Endothelial cell of umbilical vein (primary cell): ENCODE data around the gene TMEM131. TPM values are rescaled to one million over a fixed set of nuclear protein-coding genes. Genes with fewer than 3 reads are reported as not detected.

Experiments
- BruUV-seq: library from RNA; stranded (reverse); fragments of 400-500 nt; replicated peaks from 2 replicates; lab custom pipeline; 2021; lab: Mats Ljungman, UMichigan
- CTCF ChIA-PET: fragments of 300-600, 350-600 bp; sonication (Branson Sonifier 250); formaldehyde crosslinking; loops from one replicate; lab custom pipeline; 2021; ENCODE audit warnings: antibody characterized with exemption, inconsistent platforms; lab: Charles Lee
- POLR2A ChIA-PET: fragments of 300-600, 350-600 bp; sonication (Branson Sonifier 250); formaldehyde crosslinking; loops from one replicate; lab custom pipeline; 2021; ENCODE audit warnings: antibody characterized with exemption, inconsistent platforms; lab: Charles Lee
- DNase-seq: peaks from one replicate; pipeline ENCODE4 v3.0.0-alpha.2; 2011; ENCODE audit warnings: low read depth, low spot score
- FAIRE-seq: peaks from 2 replicates; lab custom pipeline; 2011; peaks lifted over from hg19 to GRCh38; lab: Jason Lieb, UNC
- H2AFZ ChIP-seq: 2 replicates; pipeline ENCODE4 v1.6.0; 2012; ENCODE audit warnings: low read depth, low read length, control low read depth, inconsistent platforms
- H3K27ac ChIP-seq: 2 replicates; pipeline ENCODE4 v1.5.1; 2011; ENCODE audit warnings: low read depth, mild to moderate bottlenecking, control low read depth, low read length, moderate library complexity; ENCODE audit not compliant: insufficient read depth
- H3K27me3 ChIP-seq, 2 experiments: 2 replicates each; pipeline versions ENCODE4 v1.6.0 to v1.6.1; 2011; ENCODE audit warnings: low read length in 2 of 2, mixed read lengths in 1 of 2; ENCODE audit not compliant: control insufficient read depth in 2 of 2, insufficient read depth in 2 of 2
- H3K36me3 ChIP-seq, 2 experiments: 2 replicates in 1 of 2; 3 replicates in 1 of 2; pipeline ENCODE4 v1.5.1; 2011; ENCODE audit warnings: low read length in 2 of 2, mild to moderate bottlenecking in 1 of 2, moderate library complexity in 1 of 2; ENCODE audit not compliant: control insufficient read depth in 2 of 2, insufficient read depth in 2 of 2; ENCODE audit errors: extremely low read depth in 1 of 2
- H3K4me1 ChIP-seq: 3 replicates; pipeline ENCODE4 v1.5.1; 2011; ENCODE audit warnings: mild to moderate bottlenecking, low read length; ENCODE audit not compliant: control insufficient read depth, insufficient read depth; ENCODE audit errors: extremely low read depth
- H3K4me2 ChIP-seq: 2 replicates; pipeline ENCODE4 v1.6.1; 2011; ENCODE audit warnings: low read length, control low read depth, mixed read lengths; ENCODE audit not compliant: insufficient read depth
- H3K4me3 ChIP-seq, 3 experiments: fragments of 200-600 bp in 1 of 3; sonication (generic), shearing (Covaris generic) in 1 of 3; replicated peaks in 1 of 3; 2 replicates each; pipeline ENCODE4 v1.5.1; 2011 to 2016; ENCODE audit warnings: control low read depth in 3 of 3, low read length in 3 of 3, mild to moderate bottlenecking in 2 of 3, inconsistent platforms in 1 of 3, low read depth in 1 of 3, moderate library complexity in 1 of 3; ENCODE audit not compliant: insufficient read depth in 1 of 3
- H3K79me2 ChIP-seq: 2 replicates; pipeline ENCODE4 v1.6.0; 2012; ENCODE audit warnings: low read length, inconsistent platforms; ENCODE audit not compliant: control insufficient read depth, insufficient read depth
- H3K9ac ChIP-seq: replicated peaks from 2 replicates; pipeline ENCODE3; 2011; ENCODE audit warnings: low read length, control low read depth; ENCODE audit not compliant: insufficient read depth; ENCODE audit errors: extremely low read depth
- H3K9me1 ChIP-seq: replicated peaks from 3 replicates; pipeline ENCODE4 v1.6.0; 2011; ENCODE audit warnings: mild to moderate bottlenecking, low read length; ENCODE audit not compliant: control insufficient read depth, insufficient read depth; ENCODE audit errors: extremely low read depth
- H3K9me3 ChIP-seq: replicated peaks from 2 replicates; pipeline ENCODE4 v1.5.1; 2012; ENCODE audit warnings: low read length, inconsistent platforms; ENCODE audit not compliant: control insufficient read depth, insufficient read depth
- H4K20me1 ChIP-seq: replicated peaks from 2 replicates; pipeline ENCODE3; 2011; ENCODE audit warnings: mild to moderate bottlenecking, low read length; ENCODE audit not compliant: control insufficient read depth, insufficient read depth; ENCODE audit errors: extremely low read depth
- CTCF ChIP-seq, 2 donors: IDR thresholded peaks; 1 replicate in 1 of 2; 2 replicates in 1 of 2; pipeline ENCODE4 v1.5.1; 2011; ENCODE audit warnings: low read length in 2 of 2, mild to moderate bottlenecking in 2 of 2, moderate library complexity in 2 of 2, control low read depth in 1 of 2, inconsistent platforms in 1 of 2, low read depth in 1 of 2; ENCODE audit not compliant: insufficient read depth in 1 of 2; ENCODE audit errors: extremely low read depth in 1 of 2
- EZH2 ChIP-seq: IDR thresholded peaks from 2 replicates; pipeline ENCODE4 v1.6.1; 2012; ENCODE audit warnings: borderline replicate concordance, low read depth, mild to moderate bottlenecking, moderate library complexity, low read length, inconsistent platforms; ENCODE audit not compliant: severe bottlenecking
- FOS ChIP-seq: IDR thresholded peaks from 2 replicates; pipeline ENCODE4 v1.6.1; 2011; ENCODE audit warnings: mild to moderate bottlenecking, low read length, moderate library complexity, borderline replicate concordance; ENCODE audit not compliant: insufficient read depth
- GATA2 ChIP-seq: IDR thresholded peaks from 2 replicates; pipeline ENCODE4 v1.7.0; 2011; ENCODE audit warnings: low read depth, mild to moderate bottlenecking, moderate library complexity, mixed read lengths, low read length; ENCODE audit not compliant: insufficient read length, insufficient read depth
- JUN ChIP-seq: IDR thresholded peaks from 2 replicates; pipeline ENCODE4 v1.6.1; 2011; ENCODE audit warnings: borderline replicate concordance, low read depth; ENCODE audit not compliant: insufficient read length, insufficient read depth
- MAX ChIP-seq: IDR thresholded peaks from 2 replicates; pipeline ENCODE4 v1.6.1; 2011; ENCODE audit not compliant: insufficient read depth, insufficient read length
- MYC ChIP-seq: IDR thresholded peaks from one replicate; pipeline ENCODE4 v1.6.1; 2011; ENCODE audit warnings: mild to moderate bottlenecking, low read depth, low read length
- POLR2A ChIP-seq: IDR thresholded peaks from 2 replicates; pipeline ENCODE4 v1.6.1; 2012; ENCODE audit warnings: low read depth, mild to moderate bottlenecking, control low read depth, low read length
- POLR2AphosphoS5 ChIP-seq: IDR thresholded peaks from 2 replicates; pipeline ENCODE4 v1.6.1; 2012; ENCODE audit warnings: low read depth, mild to moderate bottlenecking, control low read depth, low read length, moderate library complexity; ENCODE audit not compliant: insufficient read depth
- dilution Hi-C: fragments of 300-500 bp; cut with MboI; formaldehyde crosslinking; loops from one replicate; pipeline ENCODE4 v1.15.0; 2019; ENCODE audit warnings: low sequenced_read_pairs; ENCODE audit not compliant: extremely low pct_ligation_motif_present
- intact Hi-C: fragments of 100-400 bp; cut with micrococcal nuclease; formaldehyde crosslinking; loops from one replicate; pipeline ENCODE4 v1.10.0; 2022
- polyA plus RNA-seq, 4 experiments: library from polyadenylated mRNA; depleted of rRNA in 3 of 4; stranded (reverse) in 3 of 4; unstranded in 1 of 4; fragments of >200 nt; gene quantifications; 2 replicates each; pipeline versions ENCODE4 v1.2.1 to v1.2.3, GENCODE V29; 2011 to 2012; ENCODE audit warnings: missing spikeins in 1 of 4
- total RNA-seq: library from RNA; stranded (reverse); gene quantifications from 2 replicates; pipeline ENCODE4 v1.2.3, GENCODE V29; 2021

The TMEM131 gene
- total and polyA plus RNA-seq, 2 donors (not counting 3 experiments of a cell fraction or from before 2014, with no cell fraction given), result 12.2 to 28.6 TPM

- no peaks in the 10 kb centered on the region for H3K27me3 ChIP-seq
- H3K4me3 ChIP-seq, result no peak overlapping the region
- no peak for DNase-seq
- BruUV-seq, result no TSS peak
- ChIA-PET CTCF (interaction anchor here (2.2 to 2.6 kb wide), 2 partner anchors 14 to 25 kb away, joined by 5 to 14 read pairs; no protein-coding TSS in a partner anchor), POLR2A (interaction anchor here (0.6 kb wide), 1 partner anchor 120 kb away, joined by 3 read pairs; no protein-coding TSS in a partner anchor)
- TF ChIP-seq MYC (no peak), POLR2A (no peak), GATA2 (no peak), EZH2 (no peak), POLR2AphosphoS5 (no peak), CTCF (IDR thresholded peaks at IDR 0.05; ENCODE audit: extremely low read depth in 1 of 2, insufficient read depth in 1 of 2, low read depth in 1 of 2, low read length in 2 of 2) (no peak), FOS (no peak), MAX (no peak), JUN (no peak)
- no peak overlapping the region for H3K9ac ChIP-seq
- no peaks in the 10 kb centered on the region for H3K79me2 ChIP-seq
- no peaks in the 10 kb centered on the region for H3K9me1 ChIP-seq
- dilution Hi-C loops (no loop called here), intact Hi-C loops (no loop called here)
- H2AFZ ChIP-seq, result no peak overlapping the region
- no peaks in the 10 kb centered on the region for H3K4me1 ChIP-seq
- H4K20me1 ChIP-seq, result no peaks in the 10 kb centered on the region
- no peaks in the 10 kb centered on the region for H3K9me3 ChIP-seq
- H3K27ac ChIP-seq, result no peak overlapping the region
- FAIRE-seq, result no peak
- peaks cover 2 to 15% of the 10 kb centered on the region in 2 experiments for H3K36me3 ChIP-seq
- no peak overlapping the region for H3K4me2 ChIP-seq
Observed at GRCh38 chr2:97766567-97766966, 229.2 kb downstream of the TMEM131 start.
